ENCODE results near the gene HS3ST4.
"Not testable (repeated sequence)": the region's sequence is repeated elsewhere in the genome, so short reads cannot be mapped to it uniquely, and the experiment has no call there.

Gene HS3ST4

DNA sequence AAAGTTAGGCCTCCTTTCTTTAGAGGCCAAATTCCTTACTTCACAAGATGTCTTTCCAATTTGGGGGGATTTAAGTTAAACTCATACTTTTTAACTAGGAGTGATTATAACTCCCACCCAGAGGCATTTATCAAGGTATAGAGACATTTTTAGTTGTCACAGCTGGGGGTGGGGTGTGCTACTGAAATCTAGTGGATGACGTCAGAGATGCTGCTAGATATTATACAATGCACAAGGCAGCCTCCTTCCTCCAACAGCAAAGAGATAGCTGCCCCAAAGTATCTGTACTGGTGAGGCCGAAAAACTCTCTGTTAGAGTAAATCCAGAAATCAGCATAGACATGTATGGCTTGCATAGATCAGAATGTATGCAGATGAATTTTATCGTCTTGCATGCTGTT is 324.0 kb downstream of the HS3ST4 start:
- no peak for DNase-seq

- no peak for DNase-seq
These were observed 325.2 kb downstream of the HS3ST4 start for GRCh38 chr16:26016989-26017388.

- DNase-seq: no peak
These were observed 327.9 kb downstream of the HS3ST4 start for GRCh38 chr16:26019381-26020242.

GRCh38 chr16:26026709-26027450 is 335.1 kb downstream of the HS3ST4 start:
- no peak for DNase-seq

DNA sequence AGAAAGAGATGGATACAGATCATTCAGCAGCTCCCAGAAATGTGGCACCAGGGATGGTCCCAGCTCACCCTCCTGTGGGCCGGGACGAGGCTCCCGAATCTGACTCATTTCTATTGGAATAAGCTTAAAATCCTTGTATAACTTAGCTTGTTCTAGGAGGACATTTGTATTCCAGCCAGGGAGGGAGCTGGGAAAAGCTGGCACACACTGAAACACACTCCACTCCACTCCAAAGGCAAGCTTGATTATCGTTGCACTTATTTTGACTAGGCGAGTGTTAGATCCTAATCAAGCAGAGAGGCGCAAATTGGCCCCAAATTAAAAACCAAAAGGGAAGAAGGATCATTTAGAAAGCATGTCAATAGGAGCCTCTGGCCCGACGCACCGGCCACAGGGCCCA is 339.5 kb downstream of the HS3ST4 start:
- DNase-seq: no peak

GRCh38 chr16:26032661-26033060 is 340.9 kb downstream of the HS3ST4 start:
- not testable (repeated sequence) for DNase-seq

DNA sequence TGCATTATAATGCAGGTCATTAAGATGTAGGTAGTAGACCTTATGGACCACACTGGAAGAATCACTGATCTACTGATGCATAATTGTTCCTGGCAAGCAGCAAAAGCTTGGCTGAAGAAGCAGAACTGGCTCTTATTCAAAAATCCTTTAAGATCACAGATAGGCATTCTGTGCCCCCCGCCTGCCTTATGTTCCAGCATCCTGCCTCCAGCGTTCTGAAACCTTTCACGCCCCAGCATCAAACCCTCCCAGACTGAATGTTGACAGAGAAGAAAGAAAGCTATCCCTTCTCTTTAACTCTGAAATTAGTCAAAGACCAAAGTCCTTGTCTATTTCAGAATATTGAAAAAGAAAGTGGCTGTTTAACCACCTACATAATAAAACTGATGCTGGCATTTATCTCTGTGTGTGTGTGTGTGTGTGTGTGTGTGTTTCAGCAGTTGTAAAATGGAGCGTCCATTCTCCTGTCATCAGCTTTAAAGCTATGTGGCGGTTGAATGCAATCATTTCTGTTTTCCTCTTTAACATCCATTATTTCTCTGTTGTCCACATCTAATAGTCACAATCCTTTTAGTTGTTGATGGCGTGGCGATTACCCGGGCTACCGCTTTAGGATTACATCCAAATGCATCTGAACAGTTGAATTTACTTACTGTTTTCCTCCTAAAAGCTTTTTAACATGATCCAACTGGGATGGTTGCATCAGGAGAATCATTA is 350.4 kb downstream of the HS3ST4 start:
- DNase-seq: no peak

DNA sequence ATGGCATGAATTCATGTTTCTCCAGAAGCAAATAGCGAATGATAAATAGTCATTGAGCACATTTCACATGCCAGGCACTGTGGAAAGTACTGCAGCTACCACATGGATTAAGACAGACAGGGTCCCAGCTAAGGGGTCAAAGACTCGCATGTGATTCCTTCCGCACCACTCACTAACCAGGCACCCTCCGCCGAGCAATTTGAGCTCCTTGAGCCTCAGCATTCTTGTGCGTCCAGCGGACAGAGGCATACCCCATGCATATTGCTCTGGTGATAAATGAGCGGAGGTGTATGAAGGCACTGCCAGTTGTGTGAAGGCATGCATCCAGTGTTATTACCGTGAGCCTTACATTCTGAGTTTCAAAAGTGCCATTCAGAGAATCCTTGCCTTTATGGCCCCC is 358.7 kb downstream of the HS3ST4 start:
- DNase-seq: no peak

DNA sequence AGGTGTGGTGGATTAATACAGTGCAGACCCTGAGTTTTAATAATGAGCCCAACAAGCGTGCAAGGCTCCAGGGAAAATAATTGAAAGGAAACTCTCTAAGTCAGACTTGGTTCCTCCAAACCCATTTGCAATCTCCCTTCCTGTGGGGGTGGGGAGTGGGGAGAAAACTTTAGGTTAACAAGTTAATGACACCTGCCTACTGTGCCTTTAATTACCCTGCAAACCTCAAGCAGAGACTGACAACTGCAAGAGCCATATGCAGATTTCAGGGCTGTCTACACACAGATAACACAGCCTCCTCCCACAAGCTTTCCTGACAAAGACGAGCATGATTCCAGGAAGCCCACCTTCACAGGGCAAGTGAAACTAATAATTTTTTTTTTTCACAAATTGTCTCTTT is 359.3 kb downstream of the HS3ST4 start:
- DNase-seq: no peak

GRCh38 chr16:26053889-26054288 is 362.1 kb downstream of the HS3ST4 start:
- no peak for DNase-seq

- no peak for DNase-seq
These were observed 366.6 kb downstream of the HS3ST4 start for GRCh38 chr16:26058326-26058725.

DNA sequence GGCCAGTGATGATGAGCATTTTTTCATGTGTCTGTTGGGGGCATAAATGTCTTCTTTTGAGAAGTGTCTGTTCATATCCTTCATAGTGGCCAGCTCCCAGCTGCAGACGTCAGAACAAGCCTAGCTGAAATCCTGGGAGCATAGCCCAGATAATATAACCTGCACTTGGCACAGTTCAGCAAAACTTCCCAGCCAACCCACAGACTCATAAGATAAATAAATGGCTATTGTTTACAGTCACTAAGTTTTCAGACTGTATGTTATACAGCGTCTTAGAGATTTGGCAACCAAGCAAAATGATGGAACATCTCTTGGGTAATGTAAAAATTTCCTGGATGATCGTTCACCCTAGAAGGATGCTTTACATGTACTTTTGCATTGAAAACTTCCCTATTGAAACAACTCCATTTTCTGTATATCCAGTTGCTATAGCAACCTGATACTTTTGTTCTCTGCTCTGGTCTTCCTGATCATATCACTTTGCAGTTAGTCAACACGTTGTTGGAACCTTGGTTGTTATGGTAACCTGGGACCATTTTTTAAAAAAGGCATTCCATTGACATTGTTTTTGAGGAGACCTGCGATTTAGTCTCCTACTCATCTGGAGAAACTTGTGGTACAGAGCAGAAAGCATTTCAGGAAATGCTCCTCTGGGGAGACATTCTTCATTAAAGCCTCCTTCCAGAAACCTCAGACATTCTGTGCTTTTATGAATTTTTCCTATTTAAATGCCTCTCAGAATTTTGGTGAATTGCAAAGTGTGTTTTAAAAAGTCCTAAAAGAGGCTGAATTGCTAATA is 378.7 kb downstream of the HS3ST4 start:
- DNase-seq: no peak

DNA sequence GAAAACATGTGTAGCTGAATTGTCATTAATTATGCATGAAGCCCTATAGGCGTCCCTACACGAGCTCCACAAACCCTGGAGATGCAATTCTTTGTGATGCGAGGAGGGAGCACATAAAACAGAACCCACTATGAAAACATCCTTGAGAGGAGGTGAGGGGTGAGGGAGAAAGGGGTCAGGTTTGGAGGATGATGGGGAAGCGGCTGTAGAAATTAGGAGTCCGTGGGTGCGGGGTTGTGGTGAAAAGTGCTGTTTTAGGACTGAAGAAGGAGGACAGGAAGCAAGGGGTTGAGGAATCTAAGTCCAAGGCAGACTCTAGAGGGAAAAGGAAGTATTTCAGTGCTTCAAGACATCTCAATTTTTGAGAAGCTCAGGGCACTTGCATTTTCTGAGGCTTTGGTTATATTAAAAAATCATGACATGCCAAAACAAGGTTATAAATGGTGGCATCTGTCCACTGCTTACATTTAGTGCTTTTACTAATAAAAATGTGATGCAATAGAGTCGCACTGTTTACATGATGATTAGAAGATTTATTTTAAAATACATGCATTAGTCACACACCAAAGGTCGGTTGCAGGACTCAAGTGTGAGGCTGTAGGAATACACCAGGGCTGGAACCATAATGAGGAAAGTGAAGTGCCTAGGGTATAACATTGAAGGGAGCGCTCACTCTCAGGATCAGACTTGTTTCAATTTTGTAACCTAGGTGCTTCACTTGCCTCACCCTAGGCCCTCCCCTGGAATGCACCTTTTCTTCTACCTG is 379.5 kb downstream of the HS3ST4 start:
- DNase-seq: no peak

DNA sequence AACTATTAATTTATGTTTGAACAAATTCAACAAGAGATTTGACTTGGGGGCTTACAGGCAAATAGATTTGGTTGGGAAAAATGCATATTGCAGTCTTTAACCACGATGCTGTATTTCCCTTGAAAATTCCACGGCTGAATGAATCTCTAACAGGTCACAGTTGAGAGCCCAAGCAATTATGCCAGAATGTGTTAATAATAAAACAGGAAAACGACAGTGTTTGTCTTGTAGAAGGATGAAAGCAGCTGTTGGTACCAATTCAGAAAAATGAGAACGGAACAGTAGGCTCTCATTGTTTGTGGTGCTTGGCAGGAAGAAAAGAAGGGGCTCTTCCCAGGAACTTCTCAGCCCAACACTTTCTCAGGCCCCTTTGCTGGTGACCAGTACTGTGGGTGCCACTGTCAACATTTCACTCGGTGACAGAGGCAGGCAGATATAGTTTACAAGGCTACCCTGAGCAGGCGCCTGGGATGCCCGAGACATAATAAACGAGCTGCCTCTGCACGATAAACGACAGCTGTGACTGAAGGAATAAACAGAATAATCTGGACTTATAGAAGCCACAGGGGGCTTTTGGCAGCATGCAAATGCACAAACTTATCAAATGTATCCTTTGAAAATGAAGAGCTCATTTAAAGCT is 387.1 kb downstream of the HS3ST4 start:
- no peak for DNase-seq

DNA sequence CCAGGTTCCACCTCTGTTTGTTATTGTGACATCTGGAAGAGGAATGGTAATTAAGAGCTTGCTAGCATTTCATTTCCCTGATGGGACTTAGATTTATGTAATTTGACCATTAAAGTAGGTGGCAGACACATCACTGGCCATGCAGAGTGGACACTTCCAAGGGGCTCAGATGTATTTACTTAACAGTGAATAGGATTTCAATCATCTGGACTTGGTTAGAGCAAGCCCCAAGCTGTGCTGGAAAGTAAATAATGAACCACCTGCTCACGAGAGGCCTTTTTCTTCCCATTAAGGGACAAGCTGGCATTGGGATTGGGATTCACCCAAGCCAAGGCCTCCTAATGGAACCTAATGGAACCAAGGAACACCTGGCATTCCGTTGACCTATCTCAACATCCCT is 395.3 kb downstream of the HS3ST4 start:
- DNase-seq: no peak

DNA sequence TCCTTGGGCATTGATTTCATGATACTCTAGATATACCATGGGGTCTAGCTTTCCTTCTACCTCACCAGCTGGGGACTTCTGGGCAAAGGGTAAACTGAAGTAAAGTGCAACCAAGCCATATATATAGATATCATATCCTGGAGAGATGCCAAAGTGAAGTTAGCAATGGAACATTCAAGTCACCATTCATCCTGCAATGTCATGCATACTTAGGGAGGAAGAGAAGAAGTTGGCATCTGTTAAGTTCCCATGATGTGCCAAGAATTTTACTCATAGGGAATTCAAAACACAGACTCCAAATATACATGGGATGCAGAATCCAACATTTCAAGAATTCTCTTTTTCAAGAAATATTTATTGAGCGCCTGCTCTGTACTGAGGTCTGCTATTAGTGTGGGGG is 399.8 kb downstream of the HS3ST4 start:
- no peak for DNase-seq

DNA sequence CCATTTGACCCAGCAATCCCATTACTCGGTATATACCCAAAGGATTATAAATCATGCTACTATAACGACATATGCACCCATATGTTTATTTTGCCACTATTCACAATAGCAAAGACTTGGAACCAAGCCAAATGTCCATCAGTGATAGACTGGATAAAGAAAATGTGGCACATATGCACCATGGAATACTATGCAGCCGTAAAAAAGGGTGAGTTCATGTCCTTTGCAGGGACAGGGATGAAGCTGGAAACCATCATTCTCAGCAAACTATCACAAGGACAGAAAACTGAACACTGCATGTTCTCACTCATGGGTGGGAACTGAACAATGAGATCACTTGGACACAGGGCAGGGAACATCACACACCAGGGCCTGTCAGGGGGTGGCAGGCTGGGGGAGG is 406.4 kb downstream of the HS3ST4 start:
- DNase-seq: not testable (repeated sequence)

DNA sequence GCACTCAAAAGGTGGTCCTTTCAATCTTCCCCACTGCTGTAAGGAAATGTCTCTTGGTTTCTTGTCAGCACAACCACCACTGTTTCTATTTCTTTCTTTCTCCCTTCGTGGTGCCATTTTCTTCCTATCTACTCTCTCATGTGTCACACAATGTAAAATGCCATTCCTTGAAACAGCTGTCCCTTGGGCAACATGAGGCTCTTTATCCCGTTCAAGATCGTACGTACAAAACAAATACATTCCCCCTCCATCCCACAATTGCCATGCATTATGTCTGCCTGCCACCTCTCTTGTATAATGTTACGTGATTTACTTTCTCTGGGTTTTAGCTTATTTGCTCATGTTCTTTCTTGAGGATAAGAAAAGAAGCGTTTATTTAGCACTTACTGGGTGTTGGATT is 410.6 kb downstream of the HS3ST4 start:
- DNase-seq: no peak

- no peak for DNase-seq
These were observed 417.2 kb downstream of the HS3ST4 start for GRCh38 chr16:26108836-26109505.

GRCh38 chr16:26111900-26112299 is 420.1 kb downstream of the HS3ST4 start:
- no peak for DNase-seq

GRCh38 chr16:26118575-26118974 is 426.8 kb downstream of the HS3ST4 start:
- no peak for DNase-seq

Data from activated CD4-positive, CD25-positive, alpha-beta regulatory T cell (primary cell).